ENCODE measurements around the gene VAC14. TPM values are rescaled to one million over a fixed set of nuclear protein-coding genes. Genes with fewer than 3 reads are reported as not detected.

The VAC14 gene
- total and polyA plus RNA-seq, 2 of the 8 experiments (the other 6 are each of a cell fraction or from before 2014, with no cell fraction given): 56.0 to 108 TPM

DNA sequence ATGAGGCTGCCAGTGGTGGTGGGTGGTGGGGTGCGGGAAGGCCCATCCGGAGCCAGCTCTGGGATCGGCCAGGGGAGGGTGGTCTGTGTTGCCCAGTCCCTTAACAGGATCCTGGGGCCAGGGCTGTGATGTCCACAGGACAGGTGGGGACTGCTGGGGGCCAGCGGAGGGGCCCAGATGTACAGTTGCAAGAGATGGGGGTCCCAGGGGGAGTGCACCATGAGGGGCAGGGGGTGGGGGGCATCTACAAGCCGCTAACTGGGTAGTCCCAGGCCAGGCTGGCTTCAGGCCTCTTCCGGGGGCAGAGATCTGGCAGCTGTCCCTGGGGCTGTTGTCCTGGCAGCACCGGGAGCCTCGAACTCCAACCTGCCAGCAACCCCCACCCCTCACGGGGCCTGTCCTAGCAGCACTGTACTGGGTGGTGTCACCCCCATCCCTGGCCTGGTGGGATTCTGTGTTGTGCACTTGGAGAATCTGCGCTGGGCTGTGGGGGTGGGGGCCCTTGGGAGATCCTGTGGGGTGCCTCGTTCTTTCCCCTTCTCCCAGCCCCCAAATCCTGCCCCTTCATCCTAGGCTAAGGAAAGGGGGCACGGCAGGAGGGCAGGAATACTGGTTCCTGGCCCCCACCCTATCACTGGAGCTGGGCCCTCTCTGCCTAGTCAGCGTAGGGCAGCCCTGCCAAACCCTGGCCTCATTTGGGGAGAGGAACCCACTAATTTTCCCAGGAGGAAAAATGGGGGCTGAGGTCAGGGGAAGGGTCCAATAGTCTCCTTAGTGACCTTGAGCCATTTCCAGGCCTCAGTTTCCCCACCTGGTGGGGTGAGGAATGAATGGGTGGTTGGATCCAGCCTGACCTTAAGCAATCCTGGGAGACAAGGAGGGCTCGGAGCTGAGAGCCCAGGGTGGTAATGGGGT, 116.6 kb downstream of the VAC14 start (continued):
- TF ChIP-seq EZH2 (IDR thresholded peaks at IDR 0.05; ENCODE audit: low read depth, low read length, severe bottlenecking): no peak
